ENCODE results near the gene PIAS1.
"Not testable (repeated sequence)": the region's sequence is repeated elsewhere in the genome, so short reads cannot be mapped to it uniquely, and the experiment has no call there.

Gene PIAS1

DNA sequence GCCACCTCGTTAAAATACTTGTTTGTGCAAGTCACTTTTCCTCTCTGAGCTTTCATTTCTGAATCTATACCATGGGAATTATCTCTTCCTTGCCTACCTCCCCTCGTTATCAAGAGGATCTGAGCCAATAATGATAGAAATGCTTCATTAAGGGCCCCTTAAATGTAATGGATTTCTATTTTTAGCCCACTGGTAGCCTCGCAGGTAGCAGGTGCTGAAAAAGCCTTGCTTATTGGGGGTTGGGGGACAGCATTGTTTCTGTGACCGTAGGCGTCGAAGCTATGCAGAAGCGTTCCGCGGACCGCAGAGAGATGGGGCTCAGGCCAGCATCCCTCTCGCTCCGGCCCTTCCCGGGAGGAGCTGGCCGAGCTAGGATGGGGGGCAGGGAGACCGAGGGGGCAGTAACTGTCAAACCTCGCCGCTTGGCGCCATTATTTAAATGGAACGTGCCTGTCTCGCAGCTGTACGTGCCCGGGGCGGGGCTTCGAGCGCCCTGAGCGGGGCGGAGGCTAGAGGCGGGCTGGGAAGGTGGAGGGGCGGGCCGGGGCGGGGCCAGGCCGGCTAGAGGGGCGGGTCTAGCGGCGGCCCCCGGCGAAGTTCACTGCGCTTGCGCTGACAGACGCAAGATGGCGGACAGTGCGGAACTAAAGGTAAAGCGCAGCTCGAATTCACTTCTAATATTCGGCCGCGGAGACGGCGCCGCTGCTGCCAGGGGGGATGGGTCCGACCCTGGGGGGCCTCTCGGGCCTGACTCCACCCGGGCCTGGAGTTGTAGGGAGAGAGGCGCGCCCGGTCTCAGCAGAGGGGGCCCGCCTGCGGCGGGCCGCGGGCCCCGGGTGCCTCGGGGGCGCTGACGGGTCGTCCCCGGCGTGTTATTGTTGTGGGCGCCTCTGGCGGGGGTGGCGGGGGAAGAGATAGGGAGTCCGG, at the start of gene PIAS1:
Gene PIAS1, plus strand, starts transcription at position 615 of the 927 bp plus-strand sequence. Its CDS starts 12 bp downstream, at position 627.
- H3K9ac ChIP-seq (ENCODE audit: low read depth, low read length), result peak within 1 kb of the TSS; percentile 84; the same call in 1 of the 2 replicates
- H3K36me3 ChIP-seq (ENCODE audit: insufficient read depth, low read depth, low read length), result no peaks in the 10 kb centered on the region
- peak within 1 kb of the TSS; percentile 77 for H3K4me3 ChIP-seq (ENCODE audit: low read length)
- H3K27ac ChIP-seq (ENCODE audit: low read length), result no peak within 1 kb of the TSS
- H3K9me3 ChIP-seq (ENCODE audit: insufficient read depth, low read depth, low read length), result no peaks in the 10 kb centered on the region
- peaks cover 13% of the 10 kb centered on the region; the same call in 1 of the 2 replicates for H3K27me3 ChIP-seq (ENCODE audit: insufficient read depth, low read length)
- peaks cover 36% of the 10 kb centered on the region for H3K4me1 ChIP-seq (ENCODE audit: insufficient read depth, low read length)

- H3K4me3 ChIP-seq (ENCODE audit: low read length); H3K27ac ChIP-seq (ENCODE audit: low read length); H3K9ac ChIP-seq (ENCODE audit: low read depth, low read length); H3K36me3 ChIP-seq (ENCODE audit: insufficient read depth, low read depth, low read length); H3K4me1 ChIP-seq (ENCODE audit: insufficient read depth, low read length); H3K27me3 ChIP-seq (ENCODE audit: insufficient read depth, low read length); H3K9me3 ChIP-seq (ENCODE audit: insufficient read depth, low read depth, low read length): not testable (repeated sequence)
Observed at GRCh38 chr15:68007642-68008041, 46.5 kb upstream of the PIAS1 start.

GRCh38 chr15:68010361-68011153, 43.6 kb upstream of the PIAS1 start:
- no peak overlapping the region for H3K4me3 ChIP-seq (ENCODE audit: low read length)
- no peaks in the 10 kb centered on the region for H3K27me3 ChIP-seq (ENCODE audit: insufficient read depth, low read length)
- no peaks in the 10 kb centered on the region for H3K36me3 ChIP-seq (ENCODE audit: insufficient read depth, low read depth, low read length)
- no peaks in the 10 kb centered on the region for H3K4me1 ChIP-seq (ENCODE audit: insufficient read depth, low read length)
- no peaks in the 10 kb centered on the region for H3K9me3 ChIP-seq (ENCODE audit: insufficient read depth, low read depth, low read length)
- no peak overlapping the region for H3K27ac ChIP-seq (ENCODE audit: low read length)
- H3K9ac ChIP-seq (ENCODE audit: low read depth, low read length), result no peak overlapping the region

GRCh38 chr15:68012911-68013310, 41.2 kb upstream of the PIAS1 start:
- no peak overlapping the region for H3K9ac ChIP-seq (ENCODE audit: low read depth, low read length)
- no peak overlapping the region for H3K27ac ChIP-seq (ENCODE audit: low read length)
- no peaks in the 10 kb centered on the region for H3K9me3 ChIP-seq (ENCODE audit: insufficient read depth, low read depth, low read length)
- H3K4me1 ChIP-seq (ENCODE audit: insufficient read depth, low read length), result no peaks in the 10 kb centered on the region
- H3K36me3 ChIP-seq (ENCODE audit: insufficient read depth, low read depth, low read length), result no peaks in the 10 kb centered on the region
- no peaks in the 10 kb centered on the region for H3K27me3 ChIP-seq (ENCODE audit: insufficient read depth, low read length)
- no peak overlapping the region for H3K4me3 ChIP-seq (ENCODE audit: low read length)

GRCh38 chr15:68014219-68014618, 39.9 kb upstream of the PIAS1 start:
- Histone ChIP-seq H3K27me3 (ENCODE audit: insufficient read depth, low read length) (no peaks in the 10 kb centered on the region), H3K4me1 (ENCODE audit: insufficient read depth, low read length) (no peaks in the 10 kb centered on the region), H3K9me3 (ENCODE audit: insufficient read depth, low read depth, low read length) (no peaks in the 10 kb centered on the region), H3K4me3 (ENCODE audit: low read length) (no peak overlapping the region), H3K27ac (ENCODE audit: low read length) (no peak overlapping the region), H3K9ac (ENCODE audit: low read depth, low read length) (no peak overlapping the region), H3K36me3 (ENCODE audit: insufficient read depth, low read depth, low read length) (no peaks in the 10 kb centered on the region)

DNA sequence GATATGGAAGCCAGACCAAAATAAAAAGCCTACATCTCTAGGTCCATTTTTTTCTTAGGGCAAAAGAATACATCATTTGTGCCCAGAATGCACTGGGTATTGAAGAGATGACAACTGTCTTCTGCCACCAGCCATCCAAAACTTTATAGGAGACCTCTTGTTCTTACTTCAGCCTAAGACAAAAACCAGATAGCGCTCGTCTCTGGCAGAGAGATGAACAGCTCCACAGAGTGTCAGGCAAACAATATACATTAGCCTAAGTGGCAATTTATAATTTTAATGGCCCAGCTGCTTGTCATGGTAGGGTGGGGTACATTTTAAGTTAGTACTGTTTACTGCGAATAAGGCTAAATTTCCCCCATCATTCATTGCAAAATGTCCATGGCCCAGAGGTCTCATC, 38.9 kb upstream of the PIAS1 start:
- Histone ChIP-seq H3K27ac (ENCODE audit: low read length) (no peak overlapping the region), H3K36me3 (ENCODE audit: insufficient read depth, low read depth, low read length) (no peaks in the 10 kb centered on the region), H3K9me3 (ENCODE audit: insufficient read depth, low read depth, low read length) (no peaks in the 10 kb centered on the region), H3K27me3 (ENCODE audit: insufficient read depth, low read length) (no peaks in the 10 kb centered on the region), H3K4me3 (ENCODE audit: low read length) (no peak overlapping the region), H3K4me1 (ENCODE audit: insufficient read depth, low read length) (no peaks in the 10 kb centered on the region), H3K9ac (ENCODE audit: low read depth, low read length) (no peak overlapping the region)

- no peak overlapping the region for H3K9ac ChIP-seq (ENCODE audit: low read depth, low read length)
- no peaks in the 10 kb centered on the region for H3K36me3 ChIP-seq (ENCODE audit: insufficient read depth, low read depth, low read length)
- H3K27ac ChIP-seq (ENCODE audit: low read length), result no peak overlapping the region
Observed at GRCh38 chr15:68017201-68017600, 36.9 kb upstream of the PIAS1 start.

GRCh38 chr15:68018797-68019444, 35.2 kb upstream of the PIAS1 start:
- no peaks in the 10 kb centered on the region for H3K4me1 ChIP-seq (ENCODE audit: insufficient read depth, low read length)

More at GRCh38 chr15:68017201-68017600, 36.9 kb upstream of the PIAS1 start:
- Histone ChIP-seq H3K4me1 (ENCODE audit: insufficient read depth, low read length) (no peaks in the 10 kb centered on the region), H3K4me3 (ENCODE audit: low read length) (no peak overlapping the region), H3K27me3 (ENCODE audit: insufficient read depth, low read length) (no peaks in the 10 kb centered on the region), H3K9me3 (ENCODE audit: insufficient read depth, low read depth, low read length) (no peaks in the 10 kb centered on the region)

DNA sequence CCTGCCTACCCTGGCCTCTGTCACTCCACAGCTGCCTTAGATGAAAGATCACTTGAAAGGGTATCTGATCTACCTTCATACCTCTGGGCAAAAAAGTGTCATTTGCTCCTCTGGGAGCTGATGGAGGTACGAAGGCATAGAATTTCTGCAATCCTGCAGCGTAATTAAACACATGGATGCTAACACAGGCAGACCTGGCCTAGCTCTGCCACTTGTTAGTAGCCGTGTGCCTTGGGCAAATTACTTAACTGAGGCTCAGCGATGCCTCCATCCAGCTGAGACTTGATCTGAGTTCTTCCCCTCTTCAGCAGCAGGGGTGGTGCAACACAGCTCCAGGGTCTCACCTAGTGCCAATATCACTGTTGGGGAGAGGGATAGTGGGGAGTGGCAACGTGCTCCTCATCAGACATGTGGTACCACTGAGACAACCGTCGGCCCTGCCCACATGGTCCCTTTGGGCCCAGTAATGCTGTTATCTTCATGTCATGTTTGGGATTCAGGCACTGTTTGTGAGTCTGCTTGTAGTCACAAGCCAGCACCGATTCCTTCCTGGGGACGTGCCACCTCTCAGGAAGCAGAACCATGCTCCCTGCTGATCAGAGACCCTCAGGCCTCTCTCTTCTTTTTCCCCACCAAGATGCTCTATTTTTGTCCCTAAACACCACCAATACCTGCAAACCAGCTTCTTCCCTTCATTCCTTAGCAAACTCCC, 34.1 kb upstream of the PIAS1 start:
- no peak overlapping the region for H3K27ac ChIP-seq (ENCODE audit: low read length)
- no peaks in the 10 kb centered on the region for H3K36me3 ChIP-seq (ENCODE audit: insufficient read depth, low read depth, low read length)
- H3K9me3 ChIP-seq (ENCODE audit: insufficient read depth, low read depth, low read length), result no peaks in the 10 kb centered on the region
- H3K27me3 ChIP-seq (ENCODE audit: insufficient read depth, low read length), result no peaks in the 10 kb centered on the region
- no peaks in the 10 kb centered on the region for H3K4me1 ChIP-seq (ENCODE audit: insufficient read depth, low read length)
- no peak overlapping the region for H3K4me3 ChIP-seq (ENCODE audit: low read length)
- no peak overlapping the region for H3K9ac ChIP-seq (ENCODE audit: low read depth, low read length)

More at GRCh38 chr15:68018797-68019444, 35.2 kb upstream of the PIAS1 start:
- Histone ChIP-seq H3K9ac (ENCODE audit: low read depth, low read length) (no peak overlapping the region), H3K27me3 (ENCODE audit: insufficient read depth, low read length) (no peaks in the 10 kb centered on the region), H3K27ac (ENCODE audit: low read length) (no peak overlapping the region), H3K4me3 (ENCODE audit: low read length) (no peak overlapping the region), H3K9me3 (ENCODE audit: insufficient read depth, low read depth, low read length) (no peaks in the 10 kb centered on the region), H3K36me3 (ENCODE audit: insufficient read depth, low read depth, low read length) (no peaks in the 10 kb centered on the region)

DNA sequence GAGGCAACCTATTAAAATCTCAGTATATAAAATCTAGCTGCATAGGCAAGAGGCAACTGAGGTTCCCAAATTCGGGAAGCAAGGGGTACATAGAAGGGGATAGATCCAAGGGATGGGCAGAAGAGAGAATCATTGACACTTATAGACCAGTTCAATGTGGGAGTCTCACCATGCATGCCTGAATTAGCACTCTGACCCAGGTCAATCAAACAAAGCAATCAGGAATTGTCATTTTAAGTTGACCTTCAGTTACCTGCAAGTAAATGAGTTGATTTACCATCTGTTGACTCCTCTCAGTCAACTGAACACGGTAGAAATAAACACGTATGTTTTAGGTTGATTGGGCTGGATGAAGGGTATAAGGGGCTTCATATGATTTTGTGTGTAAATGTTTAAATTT, 33.4 kb upstream of the PIAS1 start:
- Histone ChIP-seq H3K9ac (ENCODE audit: low read depth, low read length) (no peak overlapping the region), H3K4me3 (ENCODE audit: low read length) (no peak overlapping the region), H3K27ac (ENCODE audit: low read length) (no peak overlapping the region), H3K4me1 (ENCODE audit: insufficient read depth, low read length) (no peaks in the 10 kb centered on the region), H3K27me3 (ENCODE audit: insufficient read depth, low read length) (no peaks in the 10 kb centered on the region), H3K9me3 (ENCODE audit: insufficient read depth, low read depth, low read length) (no peaks in the 10 kb centered on the region), H3K36me3 (ENCODE audit: insufficient read depth, low read depth, low read length) (no peaks in the 10 kb centered on the region)

DNA sequence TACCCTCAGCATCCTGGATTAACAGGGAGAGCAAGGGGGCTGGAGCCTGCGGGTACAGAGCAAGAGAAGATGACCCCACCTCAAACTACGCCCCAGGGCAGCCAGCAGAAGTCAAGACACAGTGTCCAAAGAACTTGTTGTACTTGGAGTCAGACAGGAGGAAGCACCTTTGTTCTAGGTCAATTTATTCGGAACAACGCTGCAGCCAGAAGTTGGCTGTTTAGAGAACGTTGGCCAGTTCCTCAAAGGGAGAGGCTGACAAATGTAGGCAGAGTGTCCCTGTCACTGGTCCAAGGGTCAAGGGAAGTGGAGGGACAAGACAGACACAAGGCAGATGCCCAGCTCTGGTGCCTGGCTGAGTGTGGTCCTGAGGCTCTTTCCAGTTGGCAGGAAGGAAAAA, 32.1 kb upstream of the PIAS1 start:
- Histone ChIP-seq H3K9ac (ENCODE audit: low read depth, low read length) (no peak overlapping the region), H3K36me3 (ENCODE audit: insufficient read depth, low read depth, low read length) (no peaks in the 10 kb centered on the region), H3K4me1 (ENCODE audit: insufficient read depth, low read length) (no peaks in the 10 kb centered on the region), H3K4me3 (ENCODE audit: low read length) (no peak overlapping the region), H3K9me3 (ENCODE audit: insufficient read depth, low read depth, low read length) (no peaks in the 10 kb centered on the region), H3K27ac (ENCODE audit: low read length) (no peak overlapping the region), H3K27me3 (ENCODE audit: insufficient read depth, low read length) (no peaks in the 10 kb centered on the region)
